T-helper 9 cell (primary cell): ENCODE results near the gene ODF4.
A peak's percentile ranks its signal among the peaks of the same experiment; 100 is the strongest.
"Not testable (repeated sequence)": the region's sequence is repeated elsewhere in the genome, so short reads cannot be mapped to it uniquely, and the experiment has no call there.

Experiments
- DNase-seq: peaks from one replicate; pipeline ENCODE4 v3.0.0-alpha.2; 2020

The ODF4 gene

DNA sequence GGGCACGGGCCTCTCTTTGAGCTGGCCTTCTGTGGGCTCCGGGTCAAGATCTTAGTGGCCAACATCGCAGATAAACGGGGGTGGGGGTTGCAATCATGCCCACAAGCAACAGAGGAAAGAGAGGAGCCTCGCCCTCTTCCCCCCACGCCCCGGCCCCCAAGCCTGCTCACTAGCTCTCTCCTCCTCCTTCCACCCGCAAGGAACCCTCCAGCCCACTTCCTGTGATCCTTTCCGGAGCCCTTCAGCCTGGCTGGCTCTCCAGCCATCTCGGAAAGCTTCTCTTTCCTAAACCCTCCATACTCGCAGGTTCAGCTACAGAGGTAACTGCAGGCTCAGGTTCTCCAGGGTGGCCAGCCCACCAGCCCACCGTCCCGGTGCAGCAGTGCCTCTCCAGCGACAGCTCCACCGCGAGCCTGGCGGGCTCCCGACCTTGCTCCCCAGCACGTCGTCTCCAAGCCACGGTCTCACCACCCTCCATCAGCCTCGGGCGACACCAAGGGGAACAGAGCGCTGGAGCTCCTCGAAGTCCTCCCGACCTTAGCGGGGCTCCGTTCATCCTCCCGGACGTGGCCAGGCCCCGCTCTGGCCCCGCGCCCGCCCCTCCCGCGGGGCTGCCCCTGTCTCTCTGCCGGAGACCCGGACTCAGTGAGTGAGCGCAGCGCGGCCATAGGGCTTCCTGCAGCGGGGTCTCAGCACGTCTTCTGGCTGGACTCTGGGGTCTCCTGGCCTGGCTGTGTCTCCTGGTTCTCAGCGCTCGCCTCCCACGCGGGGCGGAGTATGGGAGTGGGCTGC lies 12.9 kb upstream of the ODF4 start:
- DNase-seq: peak; percentile 4

DNA sequence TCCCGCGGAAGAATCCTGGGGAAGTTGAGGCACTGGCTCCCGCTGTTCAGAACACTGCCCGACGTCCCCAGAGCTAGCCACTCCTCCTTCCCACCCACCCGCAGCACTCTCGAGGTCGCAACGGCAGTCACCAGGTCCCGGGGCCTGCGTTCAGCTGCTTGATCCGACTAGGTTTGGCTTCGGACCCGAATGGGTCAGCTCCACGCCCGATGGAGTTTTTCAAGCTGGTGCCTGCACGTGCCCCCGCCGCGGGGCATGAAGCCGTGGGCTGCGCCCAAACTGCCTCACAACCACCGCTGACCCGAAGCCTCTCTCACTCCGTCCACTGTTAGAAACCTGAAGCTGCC lies 12.4 kb upstream of the ODF4 start:
- DNase-seq: no peak

- no peak for DNase-seq
Measured at GRCh38 chr17:8332128-8332527, 7.5 kb upstream of the ODF4 start.

- DNase-seq: no peak
Measured at GRCh38 chr17:8332688-8333087, 7.0 kb upstream of the ODF4 start.

GRCh38 chr17:8333281-8333680 lies 6.4 kb upstream of the ODF4 start:
- no peak for DNase-seq

- no peak for DNase-seq
Measured at GRCh38 chr17:8337802-8338752, 1.6 kb upstream of the ODF4 start.

DNA sequence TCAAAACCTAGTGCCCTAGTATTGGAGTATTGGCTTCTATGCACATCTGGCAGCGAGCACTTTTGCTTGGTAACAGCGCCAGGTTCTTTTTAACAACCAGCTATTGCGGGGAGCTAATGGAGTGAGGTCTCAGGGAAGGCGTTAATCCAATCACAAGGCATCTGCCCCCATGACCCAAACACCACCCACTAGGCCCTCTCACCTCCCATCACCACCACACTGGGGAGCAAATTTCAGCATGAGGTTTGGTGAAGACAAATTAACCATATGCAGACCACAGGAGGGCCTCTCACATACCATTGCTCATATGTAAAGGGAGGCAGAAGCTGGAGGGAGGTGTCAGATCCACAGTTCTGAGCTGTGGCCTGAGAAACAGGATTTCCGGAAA lies 893 bp upstream of the ODF4 start:
- DNase-seq: no peak

GRCh38 chr17:8341456-8341855 lies 1.8 kb downstream of the ODF4 start:
- DNase-seq: no peak

- no peak for DNase-seq
Measured at GRCh38 chr17:8345052-8345690, 5.5 kb downstream of the ODF4 start.

- no peak for DNase-seq
Measured at GRCh38 chr17:8345951-8346665, 6.5 kb downstream of the ODF4 start.

DNA sequence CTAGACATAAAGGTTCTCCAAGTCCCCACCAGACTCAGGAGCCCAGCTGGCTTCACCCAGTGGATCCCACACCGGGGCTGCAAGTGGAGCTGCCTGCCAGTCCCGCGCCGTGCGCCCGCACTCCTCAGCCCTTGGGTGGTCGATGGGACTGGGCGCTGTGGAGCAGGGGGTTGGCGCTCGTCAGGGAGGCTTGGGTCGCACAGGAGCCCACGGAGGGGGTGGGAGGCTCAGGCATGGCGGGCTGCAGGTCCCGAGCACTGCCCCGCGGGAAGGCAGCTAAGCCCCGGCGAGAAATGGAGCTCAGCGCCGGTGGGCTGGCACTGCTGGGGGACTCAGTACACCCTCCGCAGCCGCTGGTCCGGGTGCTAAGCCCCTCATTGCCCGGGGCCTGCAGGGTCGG lies 7.4 kb downstream of the ODF4 start:
- DNase-seq: not testable (repeated sequence)

- DNase-seq: no peak
Measured at GRCh38 chr17:8350339-8350738, 10.7 kb downstream of the ODF4 start.

DNA sequence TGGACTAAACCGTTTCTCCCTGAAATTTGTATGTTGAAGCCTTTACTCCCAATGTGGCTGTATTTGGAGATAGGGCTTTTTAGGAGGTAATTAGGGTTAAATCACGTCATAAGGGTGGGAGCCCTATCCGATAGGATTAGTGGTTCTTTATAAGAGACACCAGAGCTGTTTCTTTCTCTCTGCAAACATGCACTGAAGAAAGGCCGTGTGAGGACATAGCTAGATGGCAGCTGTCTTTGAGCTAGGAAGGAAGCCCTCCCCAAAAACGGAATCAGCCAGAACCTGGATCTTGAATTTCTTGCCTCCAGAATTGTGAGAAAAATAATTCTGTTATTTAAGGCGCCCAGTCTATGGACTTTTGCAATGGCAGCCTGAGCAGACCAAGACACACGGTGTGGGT lies 14.1 kb downstream of the ODF4 start:
- DNase-seq: no peak

DNA sequence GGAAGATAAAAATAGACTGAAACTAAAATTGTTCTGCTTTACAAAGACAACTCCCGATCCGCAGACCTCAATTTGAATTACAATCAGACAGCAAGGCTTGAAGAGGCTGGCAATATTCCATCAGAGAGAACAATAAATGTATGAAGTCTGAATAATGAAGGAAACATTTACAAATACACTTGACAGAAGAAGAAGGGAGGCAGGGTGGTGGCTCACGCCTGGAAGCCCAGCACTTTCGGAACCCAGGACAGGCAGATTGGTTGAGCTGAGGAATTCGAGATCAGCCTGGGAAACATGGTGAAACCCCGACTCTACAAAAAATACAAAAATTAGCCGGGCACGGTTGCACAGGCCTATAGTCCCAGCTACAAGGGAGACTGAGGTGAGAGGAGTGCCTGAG lies 14.6 kb downstream of the ODF4 start:
- DNase-seq: no peak

DNA sequence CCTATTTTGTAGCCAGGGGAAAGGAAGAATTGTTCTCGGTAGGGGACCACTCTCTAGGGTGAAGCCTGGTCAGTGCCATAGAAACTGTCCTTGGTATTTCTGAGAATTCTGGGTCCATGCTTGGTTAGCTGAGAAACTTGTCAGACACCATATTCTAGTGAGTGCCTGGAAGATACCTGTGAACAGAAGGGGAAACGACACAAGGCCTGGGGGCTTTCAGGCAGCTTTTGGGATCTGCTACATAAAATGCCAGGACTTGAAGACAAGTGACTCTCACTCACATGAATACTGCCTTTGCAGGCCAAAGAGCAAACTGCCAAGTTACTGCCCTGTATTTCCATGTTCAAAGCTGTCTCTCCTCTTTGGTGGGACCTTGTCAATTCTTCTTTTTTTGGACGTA lies 18.3 kb downstream of the ODF4 start:
- DNase-seq: no peak

DNA sequence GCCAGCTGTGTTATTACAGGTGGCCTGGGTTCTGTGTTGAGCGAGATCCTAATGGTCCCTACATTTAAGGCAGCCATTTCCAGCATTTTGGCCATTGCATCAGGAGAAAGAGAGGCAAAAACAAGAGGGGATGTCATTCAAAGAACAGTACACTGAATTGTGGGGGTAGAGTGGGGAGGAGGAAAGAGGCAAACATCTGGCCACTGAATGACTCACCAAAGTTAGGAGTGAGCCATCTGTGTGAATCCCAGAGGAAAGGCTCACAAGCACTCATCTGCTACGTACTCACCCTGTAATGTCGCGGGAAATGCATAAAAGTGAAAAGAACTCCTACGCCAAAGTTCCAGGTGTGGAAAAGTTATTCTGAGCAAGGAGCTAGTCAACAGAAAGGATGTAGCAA lies 20.1 kb downstream of the ODF4 start:
- DNase-seq: no peak

DNA sequence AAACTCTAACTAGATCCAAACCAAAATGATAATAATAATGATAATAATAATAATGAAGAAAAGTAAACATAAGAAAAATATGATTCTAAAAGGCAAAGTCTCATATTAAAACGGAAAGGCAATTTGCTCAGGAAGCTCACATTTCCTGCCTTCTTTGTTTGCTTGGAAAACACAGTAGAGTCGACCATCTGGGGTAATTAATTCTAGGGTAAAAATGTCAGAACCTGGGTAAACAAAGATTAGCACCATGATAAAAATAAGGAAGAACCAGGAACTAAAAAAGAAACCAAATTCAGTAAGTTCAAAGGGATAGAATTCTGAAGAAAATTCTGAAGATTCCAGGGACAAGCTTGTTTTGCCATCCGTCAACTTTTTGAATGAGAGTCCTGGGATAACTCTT lies 20.6 kb downstream of the ODF4 start:
- no peak for DNase-seq

- DNase-seq: no peak
Measured at GRCh38 chr17:8360751-8361150, 21.1 kb downstream of the ODF4 start.

DNA sequence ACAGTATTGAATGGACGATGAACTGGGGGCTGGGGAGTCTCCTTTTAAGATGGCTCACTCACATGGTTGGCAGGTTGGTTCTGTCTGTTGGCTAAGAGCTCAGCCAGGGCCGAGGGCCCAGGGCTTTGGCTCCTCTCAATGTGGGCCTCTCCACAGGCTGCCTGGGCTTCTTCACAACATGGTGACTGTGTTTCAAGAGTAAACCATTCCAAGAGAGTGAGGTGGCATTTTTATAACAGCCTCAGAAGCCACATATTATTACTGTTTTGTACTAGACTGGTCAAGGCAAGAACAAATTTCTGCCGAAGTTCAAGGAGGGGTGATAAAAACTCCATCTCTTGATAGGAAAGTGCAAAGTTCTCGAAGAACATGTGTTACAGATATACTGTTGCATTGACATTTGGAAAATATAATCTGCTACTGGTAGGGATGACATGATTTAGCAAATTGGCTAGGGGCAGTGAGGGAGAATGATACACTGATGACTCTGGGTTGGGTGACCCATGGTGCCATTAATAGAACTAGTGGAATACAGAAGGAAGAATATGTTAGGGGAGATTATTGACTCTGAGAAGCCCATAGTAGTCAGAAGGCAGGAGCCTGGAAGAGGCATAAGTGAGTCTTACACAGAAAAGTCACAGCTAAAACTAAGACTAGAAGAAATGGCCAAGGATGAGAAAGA lies 23.2 kb downstream of the ODF4 start:
- no peak for DNase-seq

DNA sequence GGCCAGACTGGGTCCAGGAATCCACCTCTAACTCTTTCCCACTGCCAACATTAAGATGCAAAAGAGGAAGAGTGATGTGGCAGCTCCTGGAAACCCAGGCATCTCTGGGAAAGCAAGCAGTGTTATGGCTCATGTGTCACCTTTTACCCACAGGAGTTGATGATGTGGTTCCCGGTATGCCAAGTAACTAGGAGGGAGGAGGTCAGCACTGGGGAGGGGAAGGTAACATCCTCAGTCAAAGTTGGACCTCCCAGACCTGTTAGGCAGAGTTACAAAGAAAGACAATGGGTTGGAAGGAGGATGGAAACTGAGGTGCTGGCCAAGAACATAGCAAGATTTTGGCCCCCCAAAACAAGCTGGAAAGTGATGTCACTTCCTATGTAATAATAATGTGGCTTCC lies 25.5 kb downstream of the ODF4 start:
- no peak for DNase-seq

DNA sequence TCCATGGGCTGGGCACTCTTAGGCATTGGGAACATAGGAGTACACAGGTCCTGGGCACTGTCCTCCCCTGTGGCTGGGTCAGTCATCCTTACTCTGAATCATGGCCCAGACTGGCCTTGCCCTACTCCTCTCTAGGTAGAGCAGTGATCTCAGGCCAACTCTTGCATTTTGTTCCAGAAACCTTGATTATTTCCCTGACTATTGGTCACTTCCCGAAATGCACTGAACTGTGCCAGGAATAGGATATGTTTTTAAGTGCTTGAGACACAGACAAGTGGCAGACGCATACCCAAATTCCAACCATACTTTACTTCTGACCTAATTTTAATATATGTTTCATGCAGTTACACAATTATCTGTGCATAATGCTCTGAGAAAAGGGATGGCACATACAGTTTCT lies 26.6 kb downstream of the ODF4 start:
- DNase-seq: no peak

DNA sequence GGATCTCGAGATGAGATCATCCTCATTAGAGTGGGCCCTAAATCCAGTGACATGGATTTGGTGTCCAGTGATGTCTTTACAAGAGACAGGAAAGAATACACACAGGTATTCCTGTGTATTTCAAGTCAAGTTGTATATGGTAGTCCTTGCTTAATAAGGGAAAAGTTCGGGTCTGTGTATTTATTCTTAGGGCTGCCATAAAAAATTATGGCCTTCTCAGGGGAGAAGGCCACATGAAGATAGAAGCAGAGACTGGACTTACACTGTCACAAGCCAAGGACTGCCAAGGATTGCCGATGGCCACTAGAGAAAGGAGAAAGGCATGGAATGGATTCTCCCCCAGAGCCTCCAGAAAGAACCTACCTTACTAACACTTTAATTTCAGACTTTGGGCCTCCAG lies 28.6 kb downstream of the ODF4 start:
- no peak for DNase-seq
